Measurements from ENCODE around the gene DIP2A. TPM values are rescaled to one million over a fixed set of nuclear protein-coding genes. Genes with fewer than 3 reads are reported as not detected.

Gene DIP2A
- total and polyA plus RNA-seq, 2 of the 13 experiments (the other 11 are each of a cell fraction or from before 2014, with no cell fraction given) = 18.5 to 37.6 TPM

- TF ChIP-seq ZNF382 (CRISPR knock-in tag; IDR thresholded peaks at IDR 0.05; ENCODE audit: borderline replicate concordance) (no peak), ZNF501 (CRISPR knock-in tag; IDR thresholded peaks at IDR 0.05) (peak; percentile 63; the same call in 1 of the 2 replicates), NFATC3 (CRISPR knock-in tag; IDR thresholded peaks at IDR 0.05) (no peak), ZFP91 (CRISPR knock-in tag; IDR thresholded peaks at IDR 0.05; ENCODE audit: borderline replicate concordance) (peak; percentile 56; the same call in 1 of the 2 replicates), STAG1 (CRISPR knock-in tag; IDR thresholded peaks at IDR 0.05) (peak; percentile 11; the same call in 1 of the 2 replicates), ZNF576 (CRISPR knock-in tag; IDR thresholded peaks at IDR 0.05) (no peak), ZNF775 (CRISPR knock-in tag; IDR thresholded peaks at IDR 0.05; ENCODE audit: borderline replicate concordance) (no peak), KDM2A (CRISPR knock-in tag; IDR thresholded peaks at IDR 0.05; ENCODE audit: borderline replicate concordance, low read depth) (no peak), ZMAT3 (CRISPR knock-in tag; conservative IDR thresholded peaks at IDR 0.05) (no peak), POLR2A (IDR thresholded peaks at IDR 0.05; ENCODE audit: insufficient read depth in 1 of 2, low read depth in 2 of 2, low read length in 2 of 2) (no peak), SAFB2 (CRISPR knock-in tag; IDR thresholded peaks at IDR 0.05; ENCODE audit: borderline replicate concordance, low read depth) (no peak), FOXJ3 (CRISPR knock-in tag; IDR thresholded peaks at IDR 0.05; ENCODE audit: borderline replicate concordance) (no peak), DMTF1 (CRISPR knock-in tag; IDR thresholded peaks at IDR 0.05) (no peak), AKAP8 (CRISPR knock-in tag; IDR thresholded peaks at IDR 0.05) (0 out of 2 replicates have a peak, but pooled peaks have one; percentile 35), ZNF644 (CRISPR knock-in tag; IDR thresholded peaks at IDR 0.05; ENCODE audit: low read depth) (0 out of 2 replicates have a peak, but pooled peaks have one; percentile 44), TSC22D2 (CRISPR knock-in tag; IDR thresholded peaks at IDR 0.05; ENCODE audit: borderline replicate concordance) (no peak), CHD2 (IDR thresholded peaks at IDR 0.05; ENCODE audit: low read depth, low read length) (no peak)
- TF ChIP-seq, protein P1, sequence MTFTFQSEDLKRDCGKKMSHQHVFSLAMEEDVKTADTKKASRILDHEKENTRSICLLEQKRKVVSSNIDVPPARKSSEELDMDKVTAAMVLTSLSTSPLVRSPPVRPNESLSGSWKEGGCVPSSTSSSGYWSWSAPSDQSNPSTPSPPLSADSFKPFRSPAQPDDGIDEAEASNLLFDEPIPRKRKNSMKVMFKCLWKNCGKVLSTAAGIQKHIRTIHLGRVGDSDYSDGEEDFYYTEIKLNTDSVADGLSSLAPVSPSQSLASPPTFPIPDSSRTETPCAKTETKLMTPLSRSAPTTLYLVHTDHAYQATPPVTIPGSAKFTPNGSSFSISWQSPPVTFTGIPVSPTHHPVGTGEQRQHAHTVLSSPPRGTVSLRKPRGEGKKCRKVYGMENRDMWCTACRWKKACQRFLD (CRISPR knock-in tag; IDR thresholded peaks at IDR 0.05; ENCODE audit: borderline replicate concordance) = 0 out of 2 replicates have a peak, but pooled peaks have one; percentile 37
- TF ChIP-seq, protein P2, sequence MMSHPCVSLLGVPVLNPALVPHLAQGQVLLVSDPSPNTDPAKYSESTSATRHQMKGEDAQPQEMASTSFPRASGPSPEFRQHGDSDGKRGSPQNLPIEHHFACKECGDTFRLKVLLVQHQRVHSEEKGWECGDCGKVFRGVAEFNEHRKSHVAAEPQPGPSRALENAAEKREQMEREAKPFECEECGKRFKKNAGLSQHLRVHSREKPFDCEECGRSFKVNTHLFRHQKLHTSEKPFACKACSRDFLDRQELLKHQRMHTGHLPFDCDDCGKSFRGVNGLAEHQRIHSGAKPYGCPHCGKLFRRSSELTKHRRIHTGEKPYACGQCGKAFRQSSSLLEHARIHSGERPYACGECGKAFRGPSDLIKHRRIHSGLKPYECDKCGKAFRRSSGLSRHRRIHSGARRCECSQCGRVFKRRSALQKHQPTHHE (CRISPR knock-in tag; IDR thresholded peaks at IDR 0.05; ENCODE audit: borderline replicate concordance) = no peak
- TF ChIP-seq, protein P3, sequence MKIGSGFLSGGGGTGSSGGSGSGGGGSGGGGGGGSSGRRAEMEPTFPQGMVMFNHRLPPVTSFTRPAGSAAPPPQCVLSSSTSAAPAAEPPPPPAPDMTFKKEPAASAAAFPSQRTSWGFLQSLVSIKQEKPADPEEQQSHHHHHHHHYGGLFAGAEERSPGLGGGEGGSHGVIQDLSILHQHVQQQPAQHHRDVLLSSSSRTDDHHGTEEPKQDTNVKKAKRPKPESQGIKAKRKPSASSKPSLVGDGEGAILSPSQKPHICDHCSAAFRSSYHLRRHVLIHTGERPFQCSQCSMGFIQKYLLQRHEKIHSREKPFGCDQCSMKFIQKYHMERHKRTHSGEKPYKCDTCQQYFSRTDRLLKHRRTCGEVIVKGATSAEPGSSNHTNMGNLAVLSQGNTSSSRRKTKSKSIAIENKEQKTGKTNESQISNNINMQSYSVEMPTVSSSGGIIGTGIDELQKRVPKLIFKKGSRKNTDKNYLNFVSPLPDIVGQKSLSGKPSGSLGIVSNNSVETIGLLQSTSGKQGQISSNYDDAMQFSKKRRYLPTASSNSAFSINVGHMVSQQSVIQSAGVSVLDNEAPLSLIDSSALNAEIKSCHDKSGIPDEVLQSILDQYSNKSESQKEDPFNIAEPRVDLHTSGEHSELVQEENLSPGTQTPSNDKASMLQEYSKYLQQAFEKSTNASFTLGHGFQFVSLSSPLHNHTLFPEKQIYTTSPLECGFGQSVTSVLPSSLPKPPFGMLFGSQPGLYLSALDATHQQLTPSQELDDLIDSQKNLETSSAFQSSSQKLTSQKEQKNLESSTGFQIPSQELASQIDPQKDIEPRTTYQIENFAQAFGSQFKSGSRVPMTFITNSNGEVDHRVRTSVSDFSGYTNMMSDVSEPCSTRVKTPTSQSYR (CRISPR knock-in tag; IDR thresholded peaks at IDR 0.05; ENCODE audit: borderline replicate concordance) = peak; percentile 84
These were observed 123.2 kb downstream of the DIP2A start (continued) for GRCh38 chr21:46581780-46582307.

Data from HepG2 (cell line).